ENCODE measurements around the gene CDK5RAP3. TPM values are rescaled to one million over a fixed set of nuclear protein-coding genes. Genes with fewer than 3 reads are reported as not detected.
A peak's percentile ranks its signal among the peaks of the same experiment; 100 is the strongest.

Gene CDK5RAP3
- total and polyA plus RNA-seq, 2 of the 13 experiments (the other 11 are each of a cell fraction or from before 2014, with no cell fraction given) = 128 to 154 TPM

DNA sequence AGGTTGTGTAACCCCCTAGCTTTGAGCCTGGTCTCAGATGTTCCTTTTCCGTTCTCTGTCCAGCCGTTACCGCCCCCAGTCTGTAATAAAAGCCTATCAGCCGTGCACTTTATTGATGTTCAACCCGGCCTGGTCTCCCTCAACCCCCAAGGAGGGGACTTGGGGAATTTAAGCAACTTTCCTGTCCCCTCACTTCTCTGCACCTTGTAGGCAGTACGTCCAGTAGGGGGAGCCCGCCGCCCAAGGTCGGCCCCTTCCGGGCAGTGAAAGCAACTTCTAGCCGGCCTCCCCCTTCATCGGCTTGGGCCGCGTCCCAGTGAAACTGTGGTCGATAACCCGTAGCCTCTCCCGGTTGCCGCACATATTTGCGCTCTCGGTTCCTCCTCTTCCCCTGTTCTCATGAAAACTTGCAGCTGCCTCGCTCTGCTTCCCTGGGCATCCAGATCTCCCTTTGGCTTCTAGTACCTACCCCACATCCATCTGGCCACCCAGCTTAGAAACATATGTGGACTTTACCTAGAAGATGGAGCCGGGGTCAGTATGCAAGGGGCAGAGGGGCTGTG, 21.6 kb upstream of the CDK5RAP3 start (continued):
- TF ChIP-seq, protein P1, sequence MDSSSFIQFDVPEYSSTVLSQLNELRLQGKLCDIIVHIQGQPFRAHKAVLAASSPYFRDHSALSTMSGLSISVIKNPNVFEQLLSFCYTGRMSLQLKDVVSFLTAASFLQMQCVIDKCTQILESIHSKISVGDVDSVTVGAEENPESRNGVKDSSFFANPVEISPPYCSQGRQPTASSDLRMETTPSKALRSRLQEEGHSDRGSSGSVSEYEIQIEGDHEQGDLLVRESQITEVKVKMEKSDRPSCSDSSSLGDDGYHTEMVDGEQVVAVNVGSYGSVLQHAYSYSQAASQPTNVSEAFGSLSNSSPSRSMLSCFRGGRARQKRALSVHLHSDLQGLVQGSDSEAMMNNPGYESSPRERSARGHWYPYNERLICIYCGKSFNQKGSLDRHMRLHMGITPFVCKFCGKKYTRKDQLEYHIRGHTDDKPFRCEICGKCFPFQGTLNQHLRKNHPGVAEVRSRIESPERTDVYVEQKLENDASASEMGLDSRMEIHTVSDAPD (CRISPR knock-in tag; IDR thresholded peaks at IDR 0.05) = no peak
- 0 out of 2 replicates have a peak, but pooled peaks have one; percentile 10 for TF ChIP-seq RFXAP (CRISPR knock-in tag; IDR thresholded peaks at IDR 0.05; ENCODE audit: borderline replicate concordance)
- 0 out of 2 replicates have a peak, but pooled peaks have one; percentile 87 for TF ChIP-seq NPAS2 (CRISPR knock-in tag; IDR thresholded peaks at IDR 0.05; ENCODE audit: borderline replicate concordance)
- TF ChIP-seq ESRRA (CRISPR knock-in tag; IDR thresholded peaks at IDR 0.05; ENCODE audit: low read depth) = no peak
- TF ChIP-seq RXRB (CRISPR knock-in tag; IDR thresholded peaks at IDR 0.05; ENCODE audit: borderline replicate concordance) = peak; percentile 44; the same call in 1 of the 2 replicates
- no peak for TF ChIP-seq ZNF713 (CRISPR knock-in tag; IDR thresholded peaks at IDR 0.05)
- no peak for TF ChIP-seq MAFK (conservative IDR thresholded peaks at IDR 0.05 in 1 of 2, IDR thresholded peaks at IDR 0.05 in 1 of 2; ENCODE audit: low read length in 2 of 2)
- TF ChIP-seq TMF1 (CRISPR knock-in tag; IDR thresholded peaks at IDR 0.05; ENCODE audit: low read depth) = no peak
- TF ChIP-seq MLLT10 (CRISPR knock-in tag; IDR thresholded peaks at IDR 0.05) = no peak
- TF ChIP-seq, protein P2, sequence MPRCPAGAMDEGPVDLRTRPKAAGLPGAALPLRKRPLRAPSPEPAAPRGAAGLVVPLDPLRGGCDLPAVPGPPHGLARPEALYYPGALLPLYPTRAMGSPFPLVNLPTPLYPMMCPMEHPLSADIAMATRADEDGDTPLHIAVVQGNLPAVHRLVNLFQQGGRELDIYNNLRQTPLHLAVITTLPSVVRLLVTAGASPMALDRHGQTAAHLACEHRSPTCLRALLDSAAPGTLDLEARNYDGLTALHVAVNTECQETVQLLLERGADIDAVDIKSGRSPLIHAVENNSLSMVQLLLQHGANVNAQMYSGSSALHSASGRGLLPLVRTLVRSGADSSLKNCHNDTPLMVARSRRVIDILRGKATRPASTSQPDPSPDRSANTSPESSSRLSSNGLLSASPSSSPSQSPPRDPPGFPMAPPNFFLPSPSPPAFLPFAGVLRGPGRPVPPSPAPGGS (CRISPR knock-in tag; IDR thresholded peaks at IDR 0.05) = peak; percentile 91
- TF ChIP-seq RAD21 (CRISPR knock-in tag; IDR thresholded peaks at IDR 0.05) = peak; percentile 97
- TF ChIP-seq ZMYM2 (CRISPR knock-in tag; IDR thresholded peaks at IDR 0.05) = no peak
- TF ChIP-seq, protein P3, sequence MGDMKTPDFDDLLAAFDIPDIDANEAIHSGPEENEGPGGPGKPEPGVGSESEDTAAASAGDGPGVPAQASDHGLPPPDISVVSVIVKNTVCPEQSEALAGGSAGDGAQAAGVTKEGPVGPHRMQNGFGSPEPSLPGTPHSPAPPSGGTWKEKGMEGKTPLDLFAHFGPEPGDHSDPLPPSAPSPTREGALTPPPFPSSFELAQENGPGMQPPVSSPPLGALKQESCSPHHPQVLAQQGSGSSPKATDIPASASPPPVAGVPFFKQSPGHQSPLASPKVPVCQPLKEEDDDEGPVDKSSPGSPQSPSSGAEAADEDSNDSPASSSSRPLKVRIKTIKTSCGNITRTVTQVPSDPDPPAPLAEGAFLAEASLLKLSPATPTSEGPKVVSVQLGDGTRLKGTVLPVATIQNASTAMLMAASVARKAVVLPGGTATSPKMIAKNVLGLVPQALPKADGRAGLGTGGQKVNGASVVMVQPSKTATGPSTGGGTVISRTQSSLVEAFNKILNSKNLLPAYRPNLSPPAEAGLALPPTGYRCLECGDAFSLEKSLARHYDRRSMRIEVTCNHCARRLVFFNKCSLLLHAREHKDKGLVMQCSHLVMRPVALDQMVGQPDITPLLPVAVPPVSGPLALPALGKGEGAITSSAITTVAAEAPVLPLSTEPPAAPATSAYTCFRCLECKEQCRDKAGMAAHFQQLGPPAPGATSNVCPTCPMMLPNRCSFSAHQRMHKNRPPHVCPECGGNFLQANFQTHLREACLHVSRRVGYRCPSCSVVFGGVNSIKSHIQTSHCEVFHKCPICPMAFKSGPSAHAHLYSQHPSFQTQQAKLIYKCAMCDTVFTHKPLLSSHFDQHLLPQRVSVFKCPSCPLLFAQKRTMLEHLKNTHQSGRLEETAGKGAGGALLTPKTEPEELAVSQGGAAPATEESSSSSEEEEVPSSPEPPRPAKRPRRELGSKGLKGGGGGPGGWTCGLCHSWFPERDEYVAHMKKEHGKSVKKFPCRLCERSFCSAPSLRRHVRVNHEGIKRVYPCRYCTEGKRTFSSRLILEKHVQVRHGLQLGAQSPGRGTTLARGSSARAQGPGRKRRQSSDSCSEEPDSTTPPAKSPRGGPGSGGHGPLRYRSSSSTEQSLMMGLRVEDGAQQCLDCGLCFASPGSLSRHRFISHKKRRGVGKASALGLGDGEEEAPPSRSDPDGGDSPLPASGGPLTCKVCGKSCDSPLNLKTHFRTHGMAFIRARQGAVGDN (CRISPR knock-in tag; IDR thresholded peaks at IDR 0.05) = peak; percentile 89
- no peak for TF ChIP-seq ZNF121 (CRISPR knock-in tag; IDR thresholded peaks at IDR 0.05)
- peak; percentile 60 for TF ChIP-seq CBX1 (IDR thresholded peaks at IDR 0.05; ENCODE audit: low read depth)
- TF ChIP-seq ZSCAN22 (CRISPR knock-in tag; IDR thresholded peaks at IDR 0.05) = no peak
- no peak for TF ChIP-seq TSC22D2 (CRISPR knock-in tag; IDR thresholded peaks at IDR 0.05; ENCODE audit: borderline replicate concordance)
- TF ChIP-seq LCORL (IDR thresholded peaks at IDR 0.05) = peak; percentile 17; the same call in 1 of the 2 replicates
- TF ChIP-seq LCORL (CRISPR knock-in tag; IDR thresholded peaks at IDR 0.05) = peak; percentile 69; the same call in 1 of the 2 replicates
- TF ChIP-seq, protein P4, sequence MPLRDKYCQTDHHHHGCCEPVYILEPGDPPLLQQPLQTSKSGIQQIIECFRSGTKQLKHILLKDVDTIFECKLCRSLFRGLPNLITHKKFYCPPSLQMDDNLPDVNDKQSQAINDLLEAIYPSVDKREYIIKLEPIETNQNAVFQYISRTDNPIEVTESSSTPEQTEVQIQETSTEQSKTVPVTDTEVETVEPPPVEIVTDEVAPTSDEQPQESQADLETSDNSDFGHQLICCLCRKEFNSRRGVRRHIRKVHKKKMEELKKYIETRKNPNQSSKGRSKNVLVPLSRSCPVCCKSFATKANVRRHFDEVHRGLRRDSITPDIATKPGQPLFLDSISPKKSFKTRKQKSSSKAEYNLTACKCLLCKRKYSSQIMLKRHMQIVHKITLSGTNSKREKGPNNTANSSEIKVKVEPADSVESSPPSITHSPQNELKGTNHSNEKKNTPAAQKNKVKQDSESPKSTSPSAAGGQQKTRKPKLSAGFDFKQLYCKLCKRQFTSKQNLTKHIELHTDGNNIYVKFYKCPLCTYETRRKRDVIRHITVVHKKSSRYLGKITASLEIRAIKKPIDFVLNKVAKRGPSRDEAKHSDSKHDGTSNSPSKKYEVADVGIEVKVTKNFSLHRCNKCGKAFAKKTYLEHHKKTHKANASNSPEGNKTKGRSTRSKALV (CRISPR knock-in tag; IDR thresholded peaks at IDR 0.05) = no peak
- TF ChIP-seq ZNF432 (CRISPR knock-in tag; IDR thresholded peaks at IDR 0.05; ENCODE audit: borderline replicate concordance) = no peak
